ENCODE results near the gene METTL23.

GRCh38 chr17:76713765-76714164, 12.9 kb upstream of the METTL23 start:
- no peak for TF ChIP-seq EZH2 (IDR thresholded peaks at IDR 0.05)
- TF ChIP-seq POLR2AphosphoS5 (IDR thresholded peaks at IDR 0.05; ENCODE audit: borderline replicate concordance, low read depth, low read length), result no peak
- no peak for TF ChIP-seq FOXP2 (optimal IDR thresholded peaks at IDR 0.05; ENCODE audit: control extremely low read depth, extremely low read length, insufficient read depth)
